Neural cell (in vitro differentiated cells): Measurements from ENCODE around the gene DLX6. TPM values are rescaled to one million over a fixed set of nuclear protein-coding genes. Genes with fewer than 3 reads are reported as not detected.

Experiments used
- H2AFZ ChIP-seq: fragments of 200-600, 300-800 bp; sonication (generic), shearing (Covaris generic); 2 replicates; pipeline ENCODE4 v1.6.0; 2014; ENCODE audit warnings: low read depth, mild to moderate bottlenecking, antibody characterized with exemption, low read length, moderate library complexity
- H3F3A ChIP-seq: fragments of 200-600 bp; shearing (Covaris generic); 2 replicates; pipeline ENCODE4 v1.6.1; 2016; ENCODE audit warnings: mild to moderate bottlenecking, moderate library complexity, mixed read lengths, antibody characterized with exemption, low read length; ENCODE audit not compliant: insufficient read depth, poor library complexity, severe bottlenecking
- H3K27ac ChIP-seq: fragments of 200-600, 300-800 bp; sonication (generic), shearing (Covaris generic); 2 replicates; pipeline ENCODE4 v1.5.1; 2014; ENCODE audit warnings: mild to moderate bottlenecking, low read length, moderate library complexity
- H3K27me3 ChIP-seq: fragments of 300-800, 200-600 bp; sonication (generic), shearing (Covaris generic); 2 replicates; pipeline ENCODE4 v1.6.0; 2014; ENCODE audit warnings: mild to moderate bottlenecking, low read depth, low read length, moderate library complexity; ENCODE audit not compliant: insufficient read depth
- H3K36me3 ChIP-seq: fragments of 300-800, 200-600 bp; sonication (generic), shearing (Covaris generic); 2 replicates; pipeline ENCODE4 v1.5.1; 2014; ENCODE audit warnings: mild to moderate bottlenecking, antibody characterized with exemption, low read length, moderate library complexity; ENCODE audit not compliant: insufficient read depth
- H3K4me2 ChIP-seq: fragments of 300-800, 200-600 bp; sonication (generic), shearing (Covaris generic); 2 replicates; pipeline ENCODE4 v1.6.0; 2014; ENCODE audit warnings: mild to moderate bottlenecking, low read length
- H3K4me3 ChIP-seq: fragments of 300-800, 200-600 bp; sonication (generic), shearing (Covaris generic); 2 replicates; pipeline ENCODE4 v1.5.1; 2014; ENCODE audit warnings: mild to moderate bottlenecking, low read length, moderate library complexity
- H3K79me2 ChIP-seq: fragments of 200-600 bp; shearing (Covaris generic); replicated peaks from 2 replicates; pipeline ENCODE4 v1.6.0; 2014; ENCODE audit warnings: mild to moderate bottlenecking, low read length, moderate library complexity; ENCODE audit not compliant: insufficient read depth
- H3K9ac ChIP-seq: fragments of 300-800, 200-600 bp; sonication (generic), shearing (Covaris generic); 2 replicates; pipeline ENCODE4 v1.6.1; 2016; ENCODE audit warnings: mild to moderate bottlenecking, low read length, mixed read lengths
- H3K9me2 ChIP-seq: fragments of 200-600 bp; shearing (Covaris generic); 2 replicates; pipeline ENCODE4 v1.6.1; 2016; ENCODE audit warnings: mild to moderate bottlenecking, low read length, mixed read lengths; ENCODE audit not compliant: insufficient read depth
- H3K9me3 ChIP-seq: fragments of 200-600, 300-800 bp; sonication (generic), shearing (Covaris generic); 2 replicates; pipeline ENCODE4 v1.6.1; 2016; ENCODE audit warnings: mild to moderate bottlenecking, mixed run types, low read length, moderate library complexity, mixed read lengths
- H4K20me1 ChIP-seq: fragments of 200-600 bp; shearing (Covaris generic); 2 replicates; pipeline ENCODE4 v1.6.1; 2016; ENCODE audit warnings: mild to moderate bottlenecking, mixed run types; ENCODE audit not compliant: insufficient read depth
- EP300 ChIP-seq: fragments of 450-650 bp; conservative IDR thresholded peaks from 2 replicates; pipeline ENCODE4 v1.6.1; 2014; ENCODE audit warnings: antibody characterized with exemption, mild to moderate bottlenecking, moderate library complexity; ENCODE audit not compliant: poor library complexity, severe bottlenecking
- EZH2 ChIP-seq: fragments of 200-600, 300-800 bp; shearing (Covaris generic), sonication (generic); IDR thresholded peaks from 2 replicates; pipeline ENCODE4 v1.6.1; 2014; ENCODE audit warnings: antibody characterized with exemption, low read length, borderline replicate concordance, mild to moderate bottlenecking; ENCODE audit not compliant: insufficient read depth, poor library complexity, severe bottlenecking
- MXI1 ChIP-seq: fragments of 450-650 bp; conservative IDR thresholded peaks from 2 replicates; pipeline ENCODE4 v1.6.1; 2014; ENCODE audit warnings: antibody characterized with exemption, mild to moderate bottlenecking; ENCODE audit not compliant: poor library complexity, severe bottlenecking
- POLR2AphosphoS5 ChIP-seq: IDR thresholded peaks from 2 replicates; pipeline ENCODE4 v1.6.1; 2012
- RAD21 ChIP-seq: fragments of 450-650 bp; conservative IDR thresholded peaks from 2 replicates; pipeline ENCODE4 v1.6.1; 2014; ENCODE audit warnings: antibody characterized with exemption, mild to moderate bottlenecking, moderate library complexity
- SMC3 ChIP-seq: fragments of 450-650 bp; conservative IDR thresholded peaks from 2 replicates; pipeline ENCODE4 v1.6.1; 2014; ENCODE audit warnings: antibody characterized with exemption, mild to moderate bottlenecking, moderate library complexity; ENCODE audit not compliant: poor library complexity
- TAF1 ChIP-seq: IDR thresholded peaks from 2 replicates; pipeline ENCODE4 v1.6.1; 2012; ENCODE audit warnings: low read depth
- polyA plus RNA-seq: library from polyadenylated mRNA; depleted of rRNA; stranded (reverse); fragments of >200 nt; gene quantifications from 2 replicates; pipeline ENCODE4 v1.2.3, GENCODE V29; 2014
- TF ChIP-seq, protein P1 (sequence below): IDR thresholded peaks from 2 replicates; pipeline ENCODE4 v1.6.1; 2012; ENCODE audit warnings: borderline replicate concordance
- TF ChIP-seq, protein P2 (sequence below): fragments of 450-650 bp; IDR thresholded peaks from 2 replicates; pipeline ENCODE4 v1.5.1; 2014; ENCODE audit warnings: antibody characterized with exemption, mild to moderate bottlenecking, moderate library complexity; ENCODE audit not compliant: poor library complexity, severe bottlenecking

The DLX6 gene
- polyA plus RNA-seq, 1 donor from 2014 or later = 58.8 TPM

- Histone ChIP-seq H3K79me2 (peaks cover 83% of the 10 kb centered on the region), H3K27ac (peak overlapping the region; percentile 100), H3K4me2 (no peak overlapping the region), H3K9me3 (no peaks in the 10 kb centered on the region), H3K9ac (peak overlapping the region; percentile 98), H4K20me1 (no peaks in the 10 kb centered on the region), H2AFZ (no peak overlapping the region), H3K9me2 (no peaks in the 10 kb centered on the region), H3K36me3 (no peaks in the 10 kb centered on the region), H3K4me3 (peak overlapping the region; percentile 73), H3F3A (no peaks in the 10 kb centered on the region), H3K27me3 (no peaks in the 10 kb centered on the region)
- TF ChIP-seq EZH2 = no peak
- no peak for TF ChIP-seq TAF1
- no peak for TF ChIP-seq POLR2AphosphoS5
- no peak for TF ChIP-seq RAD21
- TF ChIP-seq, protein P1, sequence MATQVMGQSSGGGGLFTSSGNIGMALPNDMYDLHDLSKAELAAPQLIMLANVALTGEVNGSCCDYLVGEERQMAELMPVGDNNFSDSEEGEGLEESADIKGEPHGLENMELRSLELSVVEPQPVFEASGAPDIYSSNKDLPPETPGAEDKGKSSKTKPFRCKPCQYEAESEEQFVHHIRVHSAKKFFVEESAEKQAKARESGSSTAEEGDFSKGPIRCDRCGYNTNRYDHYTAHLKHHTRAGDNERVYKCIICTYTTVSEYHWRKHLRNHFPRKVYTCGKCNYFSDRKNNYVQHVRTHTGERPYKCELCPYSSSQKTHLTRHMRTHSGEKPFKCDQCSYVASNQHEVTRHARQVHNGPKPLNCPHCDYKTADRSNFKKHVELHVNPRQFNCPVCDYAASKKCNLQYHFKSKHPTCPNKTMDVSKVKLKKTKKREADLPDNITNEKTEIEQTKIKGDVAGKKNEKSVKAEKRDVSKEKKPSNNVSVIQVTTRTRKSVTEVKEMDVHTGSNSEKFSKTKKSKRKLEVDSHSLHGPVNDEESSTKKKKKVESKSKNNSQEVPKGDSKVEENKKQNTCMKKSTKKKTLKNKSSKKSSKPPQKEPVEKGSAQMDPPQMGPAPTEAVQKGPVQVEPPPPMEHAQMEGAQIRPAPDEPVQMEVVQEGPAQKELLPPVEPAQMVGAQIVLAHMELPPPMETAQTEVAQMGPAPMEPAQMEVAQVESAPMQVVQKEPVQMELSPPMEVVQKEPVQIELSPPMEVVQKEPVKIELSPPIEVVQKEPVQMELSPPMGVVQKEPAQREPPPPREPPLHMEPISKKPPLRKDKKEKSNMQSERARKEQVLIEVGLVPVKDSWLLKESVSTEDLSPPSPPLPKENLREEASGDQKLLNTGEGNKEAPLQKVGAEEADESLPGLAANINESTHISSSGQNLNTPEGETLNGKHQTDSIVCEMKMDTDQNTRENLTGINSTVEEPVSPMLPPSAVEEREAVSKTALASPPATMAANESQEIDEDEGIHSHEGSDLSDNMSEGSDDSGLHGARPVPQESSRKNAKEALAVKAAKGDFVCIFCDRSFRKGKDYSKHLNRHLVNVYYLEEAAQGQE = no peak
- TF ChIP-seq, protein P2, sequence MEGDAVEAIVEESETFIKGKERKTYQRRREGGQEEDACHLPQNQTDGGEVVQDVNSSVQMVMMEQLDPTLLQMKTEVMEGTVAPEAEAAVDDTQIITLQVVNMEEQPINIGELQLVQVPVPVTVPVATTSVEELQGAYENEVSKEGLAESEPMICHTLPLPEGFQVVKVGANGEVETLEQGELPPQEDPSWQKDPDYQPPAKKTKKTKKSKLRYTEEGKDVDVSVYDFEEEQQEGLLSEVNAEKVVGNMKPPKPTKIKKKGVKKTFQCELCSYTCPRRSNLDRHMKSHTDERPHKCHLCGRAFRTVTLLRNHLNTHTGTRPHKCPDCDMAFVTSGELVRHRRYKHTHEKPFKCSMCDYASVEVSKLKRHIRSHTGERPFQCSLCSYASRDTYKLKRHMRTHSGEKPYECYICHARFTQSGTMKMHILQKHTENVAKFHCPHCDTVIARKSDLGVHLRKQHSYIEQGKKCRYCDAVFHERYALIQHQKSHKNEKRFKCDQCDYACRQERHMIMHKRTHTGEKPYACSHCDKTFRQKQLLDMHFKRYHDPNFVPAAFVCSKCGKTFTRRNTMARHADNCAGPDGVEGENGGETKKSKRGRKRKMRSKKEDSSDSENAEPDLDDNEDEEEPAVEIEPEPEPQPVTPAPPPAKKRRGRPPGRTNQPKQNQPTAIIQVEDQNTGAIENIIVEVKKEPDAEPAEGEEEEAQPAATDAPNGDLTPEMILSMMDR = no peak
- no peak for TF ChIP-seq MXI1
- no peak for TF ChIP-seq EP300
- no peak for TF ChIP-seq SMC3
Measured at GRCh38 chr7:96987719-96988118, 17.6 kb upstream of the DLX6 start.

- H3K27me3 ChIP-seq = no peaks in the 10 kb centered on the region
Measured at GRCh38 chr7:96989241-96989858, 16.0 kb upstream of the DLX6 start.

More at GRCh38 chr7:96989241-96989858, 16.0 kb upstream of the DLX6 start:
- Histone ChIP-seq H3K9me3 (no peaks in the 10 kb centered on the region), H3K4me2 (peak overlapping the region; percentile 74), H4K20me1 (no peaks in the 10 kb centered on the region), H3K36me3 (no peaks in the 10 kb centered on the region), H3K9me2 (no peaks in the 10 kb centered on the region), H2AFZ (no peak overlapping the region), H3K4me3 (peak overlapping the region; percentile 73), H3F3A (no peaks in the 10 kb centered on the region), H3K27ac (peak overlapping the region; percentile 100), H3K9ac (peak overlapping the region; percentile 98), H3K79me2 (peaks cover 76% of the 10 kb centered on the region)
- TF ChIP-seq, protein P1 = peak; percentile 10
- no peak for TF ChIP-seq EP300
